Suprapubic skin (tissue), 2 donors: ENCODE data around the gene PRDM10.

Experiments used
- EP300 ChIP-seq: sonication (generic); formaldehyde crosslinking; IDR thresholded peaks from one replicate; pipeline ENCODE4 v1.6.1; 2017; ENCODE audit warnings: antibody characterized with exemption
- POLR2A ChIP-seq, 2 donors: fragments of 450-650 bp; IDR thresholded peaks; one replicate each; pipeline ENCODE4 v1.6.1; 2017; ENCODE audit warnings: antibody characterized with exemption in 2 of 2, mild to moderate bottlenecking in 2 of 2, moderate library complexity in 2 of 2

- TF ChIP-seq POLR2A (IDR thresholded peaks at IDR 0.05) (no peak), EP300 (no peak)
These were observed 37.4 kb downstream of the PRDM10 start for GRCh38 chr11:129965248-129965647.
